GM12892 (cell line): Measurements from ENCODE around the gene TNFSF8. TPM values are rescaled to one million over a fixed set of nuclear protein-coding genes. Genes with fewer than 3 reads are reported as not detected.

ENCODE experiments used
- DNase-seq: peaks from one replicate; pipeline ENCODE4 v3.0.0; 2011; ENCODE audit not compliant: insufficient read length
- FAIRE-seq: peaks from 2 replicates; lab custom pipeline; 2011; peaks lifted over from hg19 to GRCh38; lab: Jason Lieb, UNC
- POLR2A ChIP-seq: IDR thresholded peaks from 2 replicates; pipeline ENCODE4 v1.6.1; 2011; ENCODE audit warnings: low read depth, low read length, control low read depth
- POLR2AphosphoS5 ChIP-seq: IDR thresholded peaks from 2 replicates; pipeline ENCODE4 v1.6.1; 2011; ENCODE audit warnings: low read depth, low read length, control low read depth
- TAF1 ChIP-seq: IDR thresholded peaks from 2 replicates; pipeline ENCODE4 v1.6.1; 2011; ENCODE audit warnings: low read depth, mild to moderate bottlenecking, control low read depth, low read length, borderline replicate concordance
- polyA plus RNA-seq: library from polyadenylated mRNA; unstranded; fragments of >200 nt; gene quantifications from one replicate; pipeline ENCODE4 v1.2.1, GENCODE V29; 2012; ENCODE audit warnings: missing spikeins, inconsistent platforms; ENCODE audit not compliant: missing spikeins

TNFSF8 gene, protein sequence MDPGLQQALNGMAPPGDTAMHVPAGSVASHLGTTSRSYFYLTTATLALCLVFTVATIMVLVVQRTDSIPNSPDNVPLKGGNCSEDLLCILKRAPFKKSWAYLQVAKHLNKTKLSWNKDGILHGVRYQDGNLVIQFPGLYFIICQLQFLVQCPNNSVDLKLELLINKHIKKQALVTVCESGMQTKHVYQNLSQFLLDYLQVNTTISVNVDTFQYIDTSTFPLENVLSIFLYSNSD
- polyA plus RNA-seq, result not detected

DNA sequence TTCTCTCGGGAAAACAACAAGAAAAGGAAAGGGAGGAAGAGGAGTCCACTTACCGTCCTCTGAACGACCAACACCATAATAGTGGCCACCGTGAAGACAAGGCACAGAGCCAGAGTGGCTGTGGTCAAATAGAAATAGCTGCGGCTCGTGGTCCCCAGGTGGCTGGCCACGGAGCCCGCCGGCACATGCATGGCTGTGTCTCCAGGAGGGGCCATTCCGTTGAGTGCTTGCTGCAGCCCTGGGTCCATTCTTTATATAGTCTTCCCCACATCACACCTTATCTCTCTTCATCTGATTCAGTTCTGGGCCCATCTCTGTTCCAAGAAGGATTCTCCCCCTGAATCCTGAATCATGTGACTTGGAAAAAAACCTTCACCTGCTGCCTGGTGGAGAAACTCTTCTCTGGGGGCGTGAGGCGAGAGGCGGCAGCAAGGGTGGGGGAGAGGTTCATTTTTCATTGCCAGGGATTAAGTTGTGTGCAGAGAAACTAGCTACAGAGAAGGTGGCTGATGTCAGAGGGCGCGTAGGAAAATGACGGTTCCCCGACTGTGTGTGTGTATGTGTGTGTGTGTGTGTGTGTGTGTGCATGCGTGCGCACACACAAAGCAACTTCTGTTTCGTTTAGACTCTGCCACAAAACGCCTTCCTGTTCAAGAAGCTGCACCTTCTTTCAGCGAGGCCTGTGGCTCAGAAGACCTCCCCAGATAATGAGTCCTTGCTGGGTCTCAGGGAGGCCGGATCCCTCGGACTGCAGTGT lies at the start of gene TNFSF8:
Gene TNFSF8, minus strand, starts transcription at position 536 of the 757 bp plus-strand sequence. Its CDS starts 288 bp downstream, at position 248.
- peak; percentile 85 for FAIRE-seq

DNA sequence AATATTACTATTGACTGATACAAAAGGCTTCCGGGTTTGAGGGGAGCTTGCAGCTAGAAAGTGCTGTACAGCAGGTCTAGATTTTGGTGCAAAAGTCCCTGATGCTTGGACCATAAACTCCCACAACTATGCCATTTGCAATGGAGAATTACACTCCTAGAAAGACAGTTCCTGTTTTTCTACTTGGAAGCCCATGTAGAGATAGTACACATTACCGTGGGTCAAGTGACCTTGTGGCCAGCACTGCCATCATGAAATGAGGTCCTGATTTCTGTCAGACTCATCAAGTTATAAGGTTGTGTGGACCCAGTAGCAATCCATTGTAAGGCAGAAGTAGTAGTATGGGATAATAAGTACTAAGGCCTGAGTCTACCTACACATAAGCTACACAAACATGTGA lies 42.8 kb upstream of the TNFSF8 start:
- no peak for TF ChIP-seq POLR2A
- no peak for TF ChIP-seq TAF1
- no peak for TF ChIP-seq POLR2AphosphoS5
- DNase-seq (no peak), FAIRE-seq (no peak)

More for the DNA sequence above, at the start of gene TNFSF8:
- no peak for DNase-seq
- no peak for TF ChIP-seq POLR2A

DNA sequence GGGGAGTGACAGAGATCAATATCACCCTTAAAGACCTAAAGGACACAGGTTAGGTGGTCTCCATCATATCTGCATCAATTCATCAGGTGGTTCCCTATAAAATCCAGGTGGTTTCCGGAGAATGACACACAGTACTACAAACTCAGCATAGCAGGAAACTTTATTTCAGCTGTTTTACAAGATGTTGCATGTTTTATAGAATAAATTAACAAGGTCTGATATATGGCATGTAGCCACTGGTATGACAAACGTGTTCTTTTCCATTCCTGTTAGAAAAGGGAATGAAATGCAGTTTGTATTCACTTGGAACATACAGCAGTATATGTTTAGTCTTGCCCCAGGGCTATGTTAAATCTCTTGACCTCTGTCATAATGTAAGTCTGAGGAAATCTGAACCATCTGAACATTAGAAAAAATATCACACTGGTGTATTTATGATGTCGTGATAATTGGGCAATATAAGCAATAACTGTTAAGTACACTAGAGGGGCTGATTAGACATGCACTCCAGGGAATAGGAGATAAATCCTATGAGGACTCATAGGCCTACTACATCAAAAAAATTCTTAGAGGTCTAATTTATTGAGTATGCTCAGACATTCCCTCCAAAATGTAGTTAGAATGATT lies 42.2 kb upstream of the TNFSF8 start:
- TF ChIP-seq POLR2AphosphoS5, result no peak
- TF ChIP-seq TAF1, result no peak
- TF ChIP-seq POLR2A, result no peak
- FAIRE-seq, result no peak
- no peak for DNase-seq

DNA sequence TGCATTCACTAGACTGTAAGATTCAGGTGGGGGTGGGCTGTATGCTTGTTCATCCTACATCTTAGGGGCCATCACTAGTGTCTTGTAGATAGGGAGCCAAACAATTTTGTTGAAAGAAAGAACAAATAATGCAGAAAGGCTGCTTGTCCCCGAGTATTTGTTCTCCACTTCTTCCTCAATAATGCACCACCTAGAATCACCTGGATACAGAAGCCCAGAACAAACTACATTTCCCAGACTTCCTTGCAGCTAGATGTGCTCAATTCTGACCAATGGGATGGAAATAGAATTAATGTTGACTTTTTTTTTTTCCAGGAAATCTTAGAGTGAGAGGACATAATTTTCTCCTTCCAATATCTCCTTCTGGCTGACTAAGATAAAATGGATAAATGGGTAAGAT lies 38.9 kb upstream of the TNFSF8 start:
- no peak for FAIRE-seq
- DNase-seq, result no peak
- TF ChIP-seq TAF1 (no peak), POLR2A (no peak), POLR2AphosphoS5 (no peak)

DNA sequence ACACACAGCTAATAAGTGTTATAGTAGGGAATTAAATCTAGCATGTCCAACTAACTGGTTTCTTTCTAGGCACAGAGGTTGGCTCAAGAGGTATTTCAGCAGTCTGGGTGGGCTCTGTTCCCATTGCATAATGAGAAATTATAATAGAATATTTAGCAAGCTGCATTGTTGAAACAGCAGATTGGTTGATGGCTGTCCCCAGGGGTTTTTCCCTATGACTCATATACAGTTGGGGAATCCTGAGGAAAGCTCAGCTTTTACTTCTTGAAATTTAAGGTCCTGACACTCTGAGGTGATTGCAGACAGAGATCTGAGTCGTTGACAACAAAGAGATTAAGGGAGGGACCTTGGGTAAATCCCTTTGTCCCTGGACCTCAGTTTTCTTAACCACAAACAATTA lies 38.3 kb upstream of the TNFSF8 start:
- DNase-seq (no peak), FAIRE-seq (no peak)
- TF ChIP-seq POLR2AphosphoS5, result no peak
- no peak for TF ChIP-seq TAF1
- TF ChIP-seq POLR2A, result no peak

DNA sequence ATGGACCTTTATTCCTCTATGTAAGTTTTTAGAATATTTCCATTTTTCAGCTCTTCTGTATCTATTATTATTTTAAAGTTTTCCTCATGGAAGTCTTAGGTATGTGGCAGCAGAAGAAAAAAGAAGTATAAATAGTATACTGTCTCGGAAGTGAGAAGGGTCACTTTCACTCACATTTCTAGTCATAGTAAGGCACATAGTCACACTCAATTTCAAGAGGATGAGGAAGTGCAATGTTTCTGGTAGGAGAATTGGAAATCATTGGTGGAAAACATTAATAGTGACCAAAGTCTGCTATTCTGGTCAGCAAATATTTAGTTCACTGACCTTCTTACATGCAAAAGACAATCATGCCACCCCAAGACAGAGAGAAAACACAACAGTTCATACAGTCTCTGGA lies 35.2 kb upstream of the TNFSF8 start:
- DNase-seq (no peak), FAIRE-seq (no peak)
- TF ChIP-seq POLR2A, result no peak
- no peak for TF ChIP-seq TAF1
- TF ChIP-seq POLR2AphosphoS5, result no peak

DNA sequence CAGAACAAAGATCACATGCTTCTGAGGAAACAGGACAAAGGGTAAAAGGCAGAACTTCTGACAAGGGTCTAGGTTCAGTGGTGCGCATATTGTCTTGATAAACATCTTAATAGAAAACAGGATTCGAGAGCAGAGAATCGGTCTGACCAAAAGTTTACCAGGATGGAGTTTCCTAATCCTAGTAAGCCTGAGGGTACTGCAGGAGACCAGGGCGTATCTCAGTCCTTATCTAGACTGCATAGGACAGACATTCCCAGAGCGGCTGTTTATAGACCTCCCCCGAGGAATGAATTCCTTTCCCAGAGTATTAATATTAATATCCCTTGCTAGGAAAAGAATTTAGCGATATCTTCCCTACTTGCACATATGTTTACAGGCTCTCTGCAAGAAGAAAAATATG lies 32.4 kb upstream of the TNFSF8 start:
- DNase-seq (no peak), FAIRE-seq (no peak)
- TF ChIP-seq POLR2A (no peak), POLR2AphosphoS5 (no peak), TAF1 (no peak)

DNA sequence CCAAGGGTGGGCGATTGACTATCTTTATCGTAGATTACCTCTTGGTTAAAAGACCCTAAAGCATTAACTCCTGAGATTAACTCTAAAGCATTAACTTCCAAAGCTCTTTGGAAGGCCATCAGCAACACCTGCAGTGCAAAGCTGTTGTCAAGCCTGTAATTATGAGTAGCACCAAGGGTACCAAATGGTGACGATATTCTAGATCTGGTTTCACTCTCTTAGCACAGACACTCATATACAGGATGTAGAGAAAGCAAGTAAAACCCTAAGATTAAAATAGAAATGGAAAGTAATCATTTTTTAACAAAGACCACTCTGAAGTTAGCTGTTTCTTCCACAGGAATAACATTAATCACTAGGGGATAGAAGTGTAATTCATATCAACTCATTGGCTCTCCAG lies 29.9 kb upstream of the TNFSF8 start:
- DNase-seq, result no peak
- FAIRE-seq, result no peak
- no peak for TF ChIP-seq POLR2A
- no peak for TF ChIP-seq POLR2AphosphoS5
- no peak for TF ChIP-seq TAF1

DNA sequence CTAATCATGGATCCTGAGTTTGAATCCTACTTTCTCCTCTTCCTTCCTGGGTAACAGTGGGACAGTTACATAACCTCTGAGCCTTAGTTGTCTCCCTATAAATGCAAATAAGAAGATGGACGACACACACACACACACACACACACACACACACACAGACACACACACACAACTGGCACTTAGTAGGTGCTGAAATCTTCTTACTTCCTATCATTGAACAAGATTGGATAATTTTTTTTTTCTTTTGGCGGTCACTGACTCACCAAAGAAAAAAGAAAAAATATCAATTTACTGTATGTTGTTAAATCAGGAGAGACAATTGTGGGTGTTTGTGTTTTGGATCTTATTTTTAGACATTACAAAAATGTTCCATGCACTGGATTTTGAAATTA lies 28.4 kb upstream of the TNFSF8 start:
- TF ChIP-seq POLR2AphosphoS5 (no peak), POLR2A (no peak), TAF1 (no peak)
- FAIRE-seq (no peak), DNase-seq (no peak)

DNA sequence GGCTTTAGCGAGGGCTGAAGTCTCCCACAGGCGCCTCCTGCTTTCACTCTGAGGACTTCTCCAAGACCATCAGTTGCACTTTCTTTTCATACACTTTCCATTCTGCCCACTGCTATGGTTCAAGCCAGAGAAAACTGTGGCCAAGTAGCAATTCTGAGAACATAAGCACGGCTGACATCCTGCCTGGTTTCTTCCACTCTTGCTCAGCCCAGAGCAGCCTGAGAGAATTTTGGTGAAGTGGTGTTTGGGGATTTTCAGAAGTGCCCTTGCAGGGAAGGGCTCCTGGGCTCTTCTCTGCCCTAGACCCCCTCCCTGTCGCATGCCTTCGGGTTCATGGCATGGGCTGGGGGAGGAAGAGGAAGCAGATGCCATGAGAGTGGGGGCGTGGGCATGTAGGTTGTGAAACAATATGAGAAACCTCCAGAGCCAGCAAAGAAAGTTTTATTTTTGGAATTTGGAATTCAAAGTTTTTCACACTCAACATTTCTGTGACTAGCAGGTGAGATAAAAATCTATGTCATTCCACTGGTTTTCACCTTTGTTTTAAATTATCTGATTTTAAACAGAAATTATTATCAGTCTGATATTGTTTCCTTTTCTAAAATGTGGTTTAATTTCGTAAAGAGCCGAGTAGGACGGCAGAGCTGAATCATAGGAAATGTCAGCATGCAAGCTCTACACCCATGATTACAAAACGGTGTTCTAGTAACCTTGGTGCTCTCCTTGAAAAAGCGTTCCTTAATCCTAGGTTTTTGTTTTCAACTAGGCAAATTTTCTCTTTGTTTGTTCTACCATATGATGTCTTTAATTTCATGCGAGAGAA lies 27.8 kb upstream of the TNFSF8 start:
- FAIRE-seq, result peak; percentile 76
- DNase-seq, result no peak
- TF ChIP-seq POLR2A (no peak), POLR2AphosphoS5 (no peak), TAF1 (no peak)

DNA sequence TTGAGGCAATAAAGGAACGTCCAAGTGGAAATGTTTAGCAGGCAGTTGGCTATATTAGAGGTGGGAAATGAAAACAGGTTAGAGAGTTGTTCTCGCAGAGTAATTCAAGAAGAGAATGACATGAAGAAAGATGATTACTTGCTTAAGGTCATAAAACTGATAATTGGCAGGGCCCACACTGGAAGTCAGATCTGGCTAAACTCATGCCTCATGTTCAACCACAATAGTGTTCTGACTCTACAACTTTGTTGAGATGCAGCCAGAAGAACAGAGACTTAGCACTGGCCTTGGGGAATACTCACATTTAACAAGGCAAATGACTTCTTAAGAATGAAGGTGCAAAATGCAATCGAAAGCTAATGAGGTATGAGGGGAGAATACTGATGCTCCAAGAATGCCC lies 27.2 kb upstream of the TNFSF8 start:
- FAIRE-seq (peak; percentile 60), DNase-seq (no peak)
- no peak for TF ChIP-seq POLR2AphosphoS5
- no peak for TF ChIP-seq TAF1
- TF ChIP-seq POLR2A, result no peak

DNA sequence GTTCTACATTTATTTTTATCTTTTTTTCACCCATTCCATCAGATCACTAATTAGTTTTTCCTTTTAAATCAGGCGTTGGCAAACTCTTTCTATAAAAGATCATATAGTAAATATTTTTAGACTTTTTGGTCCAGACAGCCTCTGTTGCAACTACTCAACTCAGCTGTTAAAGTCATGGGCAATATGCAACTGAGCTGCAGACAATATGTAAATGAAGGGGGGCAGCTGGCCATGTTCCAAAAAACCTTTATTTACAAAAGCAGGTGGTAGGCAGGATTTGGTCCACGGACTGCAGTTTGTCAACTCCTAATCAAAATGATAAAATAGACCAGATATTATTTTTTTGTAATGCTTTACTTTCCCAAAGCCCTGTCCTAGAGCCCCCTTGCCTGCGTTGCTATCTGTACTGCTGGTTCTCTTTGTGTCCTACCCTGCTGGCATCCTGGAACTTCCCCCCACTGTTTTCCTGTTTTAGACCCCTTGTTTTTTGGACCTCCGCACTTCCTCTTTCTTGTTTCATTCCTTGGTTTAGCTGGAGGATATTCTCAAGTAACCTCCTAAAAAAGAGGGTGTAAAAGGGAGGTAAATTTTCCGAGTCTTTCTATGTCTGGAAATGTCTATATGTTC lies 24.7 kb upstream of the TNFSF8 start:
- TF ChIP-seq TAF1, result no peak
- no peak for TF ChIP-seq POLR2AphosphoS5
- TF ChIP-seq POLR2A, result no peak
- FAIRE-seq, result no peak

More for the DNA sequence above, 24.7 kb upstream of the TNFSF8 start:
- DNase-seq, result no peak
